ENCODE measurements around the gene SLCO2A1.

SLCO2A1 gene

GRCh38 chr3:133980550-133980949, 49.2 kb downstream of the SLCO2A1 start:
- no peak for DNase-seq (ENCODE audit: low spot score)

- no peak for DNase-seq (ENCODE audit: low spot score)
These were observed 49.7 kb downstream of the SLCO2A1 start for GRCh38 chr3:133980035-133980434.

- no peak for DNase-seq (ENCODE audit: low spot score)
These were observed 50.2 kb downstream of the SLCO2A1 start for GRCh38 chr3:133979553-133979952.

- no peak for DNase-seq (ENCODE audit: low spot score)
These were observed 52.2 kb downstream of the SLCO2A1 start for GRCh38 chr3:133977568-133977967.

GRCh38 chr3:133973249-133973980, 56.3 kb downstream of the SLCO2A1 start:
- no peak for DNase-seq (ENCODE audit: low spot score)

GRCh38 chr3:133972156-133972555, 57.6 kb downstream of the SLCO2A1 start:
- no peak for DNase-seq (ENCODE audit: low spot score)

GRCh38 chr3:133970916-133971315, 58.8 kb downstream of the SLCO2A1 start:
- no peak for DNase-seq (ENCODE audit: low spot score)

- DNase-seq (ENCODE audit: low spot score) = no peak
These were observed 59.4 kb downstream of the SLCO2A1 start for GRCh38 chr3:133970339-133970738.

- DNase-seq (ENCODE audit: low spot score) = no peak
These were observed 61.5 kb downstream of the SLCO2A1 start for GRCh38 chr3:133967992-133968892.

GRCh38 chr3:133966954-133967353, 62.8 kb downstream of the SLCO2A1 start:
- DNase-seq (ENCODE audit: low spot score) = no peak

- DNase-seq (ENCODE audit: low spot score) = no peak
These were observed 63.8 kb downstream of the SLCO2A1 start for GRCh38 chr3:133965906-133966305.

- no peak for DNase-seq (ENCODE audit: low spot score)
These were observed 64.6 kb downstream of the SLCO2A1 start for GRCh38 chr3:133965013-133965570.

- no peak for DNase-seq (ENCODE audit: low spot score)
These were observed 65.2 kb downstream of the SLCO2A1 start for GRCh38 chr3:133964547-133964946.

- DNase-seq (ENCODE audit: low spot score) = no peak
These were observed 65.9 kb downstream of the SLCO2A1 start for GRCh38 chr3:133963657-133964396.

GRCh38 chr3:133962849-133963248, 66.9 kb downstream of the SLCO2A1 start:
- no peak for DNase-seq (ENCODE audit: low spot score)

GRCh38 chr3:133958071-133958805, 71.5 kb downstream of the SLCO2A1 start:
- no peak for DNase-seq (ENCODE audit: low spot score)

GRCh38 chr3:133956982-133957381, 72.7 kb downstream of the SLCO2A1 start:
- no peak for DNase-seq (ENCODE audit: low spot score)

- DNase-seq (ENCODE audit: low spot score) = no peak
These were observed 73.4 kb downstream of the SLCO2A1 start for GRCh38 chr3:133956353-133956752.

- DNase-seq (ENCODE audit: low spot score) = no peak
These were observed 73.8 kb downstream of the SLCO2A1 start for GRCh38 chr3:133955892-133956291.

GRCh38 chr3:133954717-133955360, 74.9 kb downstream of the SLCO2A1 start:
- DNase-seq (ENCODE audit: low spot score) = no peak

GRCh38 chr3:133953297-133953696, 76.4 kb downstream of the SLCO2A1 start:
- DNase-seq (ENCODE audit: low spot score) = no peak
